Keratinocyte (primary cell): ENCODE data around the gene ARHGAP35.

Source experiments
- EZH2 ChIP-seq: IDR thresholded peaks from one replicate; pipeline ENCODE4 v1.6.1; 2012; ENCODE audit warnings: inconsistent platforms, mild to moderate bottlenecking, low read length, moderate library complexity
- TF ChIP-seq, protein P1 (sequence below), 3 experiments: IDR thresholded peaks in 1 of 3; conservative IDR thresholded peaks in 1 of 3; optimal IDR thresholded peaks in 1 of 3; 2 replicates in 2 of 3; 3 replicates in 1 of 3; pipeline versions ENCODE3 to v1.5.1; 2011; ENCODE audit warnings: low read length in 3 of 3, mild to moderate bottlenecking in 3 of 3, moderate library complexity in 2 of 3, control low read depth in 1 of 3, inconsistent platforms in 1 of 3; ENCODE audit not compliant: insufficient read depth in 2 of 3; ENCODE audit errors: extremely low read depth in 1 of 3

DNA sequence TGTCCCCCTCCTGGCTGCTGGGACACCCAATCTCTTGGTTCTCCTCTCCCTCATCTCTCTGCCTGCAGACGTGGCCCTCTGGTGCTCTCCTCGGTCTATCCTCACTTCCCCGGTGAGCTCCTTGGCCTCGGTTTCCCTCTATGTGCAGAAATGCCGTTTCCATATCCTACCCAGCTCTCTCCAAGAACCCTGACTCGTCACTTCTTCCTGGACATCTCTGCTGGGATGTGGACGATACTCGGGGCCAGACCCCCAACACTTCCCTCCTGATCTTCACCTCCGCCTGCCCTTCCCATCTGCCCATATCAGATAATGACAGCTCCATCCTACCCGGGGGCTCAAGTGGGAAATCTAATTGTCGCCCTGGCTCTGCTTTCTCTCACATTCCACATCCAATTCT lies 18.0 kb upstream of the ARHGAP35 start:
- TF ChIP-seq, protein P1, sequence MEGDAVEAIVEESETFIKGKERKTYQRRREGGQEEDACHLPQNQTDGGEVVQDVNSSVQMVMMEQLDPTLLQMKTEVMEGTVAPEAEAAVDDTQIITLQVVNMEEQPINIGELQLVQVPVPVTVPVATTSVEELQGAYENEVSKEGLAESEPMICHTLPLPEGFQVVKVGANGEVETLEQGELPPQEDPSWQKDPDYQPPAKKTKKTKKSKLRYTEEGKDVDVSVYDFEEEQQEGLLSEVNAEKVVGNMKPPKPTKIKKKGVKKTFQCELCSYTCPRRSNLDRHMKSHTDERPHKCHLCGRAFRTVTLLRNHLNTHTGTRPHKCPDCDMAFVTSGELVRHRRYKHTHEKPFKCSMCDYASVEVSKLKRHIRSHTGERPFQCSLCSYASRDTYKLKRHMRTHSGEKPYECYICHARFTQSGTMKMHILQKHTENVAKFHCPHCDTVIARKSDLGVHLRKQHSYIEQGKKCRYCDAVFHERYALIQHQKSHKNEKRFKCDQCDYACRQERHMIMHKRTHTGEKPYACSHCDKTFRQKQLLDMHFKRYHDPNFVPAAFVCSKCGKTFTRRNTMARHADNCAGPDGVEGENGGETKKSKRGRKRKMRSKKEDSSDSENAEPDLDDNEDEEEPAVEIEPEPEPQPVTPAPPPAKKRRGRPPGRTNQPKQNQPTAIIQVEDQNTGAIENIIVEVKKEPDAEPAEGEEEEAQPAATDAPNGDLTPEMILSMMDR (optimal IDR thresholded peaks at IDR 0.05 in 1 of 3, IDR thresholded peaks at IDR 0.05 in 1 of 3, conservative IDR thresholded peaks at IDR 0.05 in 1 of 3; ENCODE audit: extremely low read depth in 1 of 3, insufficient read depth in 2 of 3, low read length in 3 of 3), result no peak
- no peak for TF ChIP-seq EZH2
